Neural progenitor cell (in vitro differentiated cells): ENCODE results near the gene NT5DC3. TPM values are rescaled to one million over a fixed set of nuclear protein-coding genes. Genes with fewer than 3 reads are reported as not detected.

Experiments
- DNase-seq: peaks from one replicate; pipeline ENCODE4 v3.0.0-alpha.2; 2016; ENCODE audit warnings: low spot score
- H2AFZ ChIP-seq: fragments of 200-600 bp; sonication (generic); replicated peaks from 2 replicates; pipeline ENCODE4 v1.6.1; 2016; ENCODE audit warnings: antibody characterized with exemption
- H3F3A ChIP-seq: fragments of 200-600 bp; sonication (generic); 2 replicates; pipeline ENCODE4 v1.6.1; 2016; ENCODE audit warnings: antibody characterized with exemption, low read depth
- H3K27ac ChIP-seq: fragments of 200-600 bp; sonication (generic); 2 replicates; pipeline ENCODE4 v1.5.1; 2016; ENCODE audit warnings: mild to moderate bottlenecking
- H3K27me3 ChIP-seq: fragments of 200-600 bp; sonication (generic); 2 replicates; pipeline ENCODE4 v1.6.1; 2016; ENCODE audit warnings: mild to moderate bottlenecking, moderate library complexity
- H3K36me3 ChIP-seq: fragments of 200-600 bp; sonication (generic); 2 replicates; pipeline ENCODE4 v1.5.1; 2016
- H3K4me1 ChIP-seq: fragments of 200-600 bp; sonication (generic); 2 replicates; pipeline ENCODE4 v1.6.1; 2016; ENCODE audit warnings: mixed run types
- H3K4me2 ChIP-seq: fragments of 200-600 bp; sonication (generic); 2 replicates; pipeline ENCODE4 v1.6.1; 2016
- H3K4me3 ChIP-seq: fragments of 200-600 bp; sonication (generic); 2 replicates; pipeline ENCODE4 v1.5.1; 2016
- H3K79me2 ChIP-seq: fragments of 200-600 bp; sonication (generic); 2 replicates; pipeline ENCODE4 v1.6.1; 2016; ENCODE audit warnings: low read depth
- H3K9ac ChIP-seq: fragments of 200-600 bp; sonication (generic); 2 replicates; pipeline ENCODE4 v1.6.1; 2016
- H3K9me3 ChIP-seq: fragments of 200-600 bp; sonication (generic); 2 replicates; pipeline ENCODE4 v1.5.1; 2016; ENCODE audit warnings: low read depth
- H4K20me1 ChIP-seq: fragments of 200-600 bp; sonication (generic); 2 replicates; pipeline ENCODE4 v1.6.1; 2016; ENCODE audit warnings: low read depth
- H3K27ac Mint-ChIP-seq: 3 replicates; pipeline ENCODE4 v1.8.0; 2021; ENCODE audit warnings: mixed read lengths
- H3K27me3 Mint-ChIP-seq: 2 replicates; pipeline ENCODE4 v1.8.0; 2022; ENCODE audit warnings: low read depth, mild to moderate bottlenecking, inconsistent platforms, moderate library complexity, mixed read lengths; ENCODE audit not compliant: insufficient read depth
- H3K36me3 Mint-ChIP-seq: 3 replicates; pipeline ENCODE4 v1.8.0; 2021; ENCODE audit warnings: mixed read lengths
- H3K4me1 Mint-ChIP-seq: 3 replicates; pipeline ENCODE4 v1.8.0; 2021; ENCODE audit warnings: mixed read lengths
- H3K4me3 Mint-ChIP-seq: 3 replicates; pipeline ENCODE4 v1.8.0; 2021; ENCODE audit warnings: mild to moderate bottlenecking, moderate library complexity, mixed read lengths
- H3K9me3 Mint-ChIP-seq: 3 replicates; pipeline ENCODE4 v1.8.0; 2020; ENCODE audit warnings: mixed read lengths
- EZH2 ChIP-seq: fragments of 200-600 bp; sonication (generic); IDR thresholded peaks from 2 replicates; pipeline ENCODE4 v1.6.1; 2017; ENCODE audit warnings: antibody characterized with exemption, mild to moderate bottlenecking, moderate library complexity
- EZH2phosphoT487 ChIP-seq: fragments of 200-600 bp; sonication (generic); IDR thresholded peaks from 2 replicates; pipeline ENCODE4 v1.6.1; 2017; ENCODE audit warnings: antibody characterized with exemption
- total RNA-seq: library from RNA; depleted of rRNA; stranded (reverse); fragments of >200 nt; gene quantifications from 2 replicates; pipeline ENCODE4 v1.2.3, GENCODE V29; 2015; ENCODE audit warnings: low replicate concordance
- TF ChIP-seq, protein P1 (sequence below): fragments of 200-600 bp; sonication (generic); IDR thresholded peaks from 2 replicates; pipeline ENCODE4 v1.5.1; 2017; ENCODE audit warnings: antibody characterized with exemption, mild to moderate bottlenecking

The NT5DC3 gene
- total RNA-seq, 1 donor from 2014 or later: 3.1 TPM

GRCh38 chr12:103824845-103825244 is 16.2 kb downstream of the NT5DC3 start:
- TF ChIP-seq EZH2phosphoT487 (no peak), EZH2 (no peak)
- TF ChIP-seq, protein P1, sequence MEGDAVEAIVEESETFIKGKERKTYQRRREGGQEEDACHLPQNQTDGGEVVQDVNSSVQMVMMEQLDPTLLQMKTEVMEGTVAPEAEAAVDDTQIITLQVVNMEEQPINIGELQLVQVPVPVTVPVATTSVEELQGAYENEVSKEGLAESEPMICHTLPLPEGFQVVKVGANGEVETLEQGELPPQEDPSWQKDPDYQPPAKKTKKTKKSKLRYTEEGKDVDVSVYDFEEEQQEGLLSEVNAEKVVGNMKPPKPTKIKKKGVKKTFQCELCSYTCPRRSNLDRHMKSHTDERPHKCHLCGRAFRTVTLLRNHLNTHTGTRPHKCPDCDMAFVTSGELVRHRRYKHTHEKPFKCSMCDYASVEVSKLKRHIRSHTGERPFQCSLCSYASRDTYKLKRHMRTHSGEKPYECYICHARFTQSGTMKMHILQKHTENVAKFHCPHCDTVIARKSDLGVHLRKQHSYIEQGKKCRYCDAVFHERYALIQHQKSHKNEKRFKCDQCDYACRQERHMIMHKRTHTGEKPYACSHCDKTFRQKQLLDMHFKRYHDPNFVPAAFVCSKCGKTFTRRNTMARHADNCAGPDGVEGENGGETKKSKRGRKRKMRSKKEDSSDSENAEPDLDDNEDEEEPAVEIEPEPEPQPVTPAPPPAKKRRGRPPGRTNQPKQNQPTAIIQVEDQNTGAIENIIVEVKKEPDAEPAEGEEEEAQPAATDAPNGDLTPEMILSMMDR: no peak
- Histone ChIP-seq H4K20me1 (no peaks in the 10 kb centered on the region), H3K9me3 (no peaks in the 10 kb centered on the region), H3K4me2 (no peak overlapping the region), H3K36me3 (no peaks in the 10 kb centered on the region), H3F3A (no peaks in the 10 kb centered on the region), H3K79me2 (peaks cover 6% of the 10 kb centered on the region), H3K9ac (no peak overlapping the region), H2AFZ (no peak overlapping the region), H3K4me1 (no peaks in the 10 kb centered on the region), H3K27ac (no peak overlapping the region), H3K4me3 (no peak overlapping the region), H3K27me3 (no peaks in the 10 kb centered on the region)
- peaks cover 3% of the 10 kb centered on the region for H3K9me3 Mint-ChIP-seq
- H3K4me1 Mint-ChIP-seq: peaks cover 5% of the 10 kb centered on the region
- H3K27me3 Mint-ChIP-seq: no peaks in the 10 kb centered on the region
- no peak for DNase-seq
- H3K36me3 Mint-ChIP-seq: peaks cover 10% of the 10 kb centered on the region
- H3K4me3 Mint-ChIP-seq: no peak overlapping the region
- no peak overlapping the region for H3K27ac Mint-ChIP-seq

- Histone ChIP-seq H3K27ac (no peak overlapping the region), H3K9me3 (no peaks in the 10 kb centered on the region), H3K79me2 (peaks cover 6% of the 10 kb centered on the region), H3K27me3 (no peaks in the 10 kb centered on the region), H3F3A (no peaks in the 10 kb centered on the region), H3K4me1 (no peaks in the 10 kb centered on the region), H3K9ac (no peak overlapping the region), H2AFZ (no peak overlapping the region), H3K36me3 (no peaks in the 10 kb centered on the region), H3K4me3 (no peak overlapping the region), H3K4me2 (no peak overlapping the region), H4K20me1 (no peaks in the 10 kb centered on the region)
- H3K4me1 Mint-ChIP-seq: peaks cover 5% of the 10 kb centered on the region
- DNase-seq: no peak
- H3K27me3 Mint-ChIP-seq: no peaks in the 10 kb centered on the region
- no peak for TF ChIP-seq EZH2
- TF ChIP-seq, protein P1: no peak
- TF ChIP-seq EZH2phosphoT487: no peak
- H3K27ac Mint-ChIP-seq: no peak overlapping the region
- H3K36me3 Mint-ChIP-seq: peaks cover 10% of the 10 kb centered on the region
- peaks cover 3% of the 10 kb centered on the region for H3K9me3 Mint-ChIP-seq
- no peak overlapping the region for H3K4me3 Mint-ChIP-seq
Measured at GRCh38 chr12:103824290-103824689, 16.7 kb downstream of the NT5DC3 start.

- Mint-ChIP-seq H3K4me3 (no peak overlapping the region), H3K27me3 (no peaks in the 10 kb centered on the region), H3K9me3 (peaks cover 3% of the 10 kb centered on the region), H3K4me1 (peaks cover 5% of the 10 kb centered on the region), H3K27ac (no peak overlapping the region), H3K36me3 (peaks cover 10% of the 10 kb centered on the region)
- no peak overlapping the region for H2AFZ ChIP-seq
- no peak overlapping the region for H3K4me3 ChIP-seq
- TF ChIP-seq, protein P1: no peak
- TF ChIP-seq EZH2phosphoT487 (no peak), EZH2 (no peak)
- H3K27me3 ChIP-seq: no peaks in the 10 kb centered on the region
- H3K9me3 ChIP-seq: no peaks in the 10 kb centered on the region
- no peaks in the 10 kb centered on the region for H4K20me1 ChIP-seq
- no peak for DNase-seq
- H3K27ac ChIP-seq: no peak overlapping the region
- H3F3A ChIP-seq: no peaks in the 10 kb centered on the region
- H3K4me1 ChIP-seq: no peaks in the 10 kb centered on the region
- no peaks in the 10 kb centered on the region for H3K36me3 ChIP-seq
- no peak overlapping the region for H3K9ac ChIP-seq
- H3K79me2 ChIP-seq: peaks cover 6% of the 10 kb centered on the region
- no peak overlapping the region for H3K4me2 ChIP-seq
Measured at GRCh38 chr12:103823871-103824270, 17.2 kb downstream of the NT5DC3 start.

GRCh38 chr12:103821773-103822172 is 19.3 kb downstream of the NT5DC3 start:
- TF ChIP-seq EZH2phosphoT487: no peak
- TF ChIP-seq, protein P1: no peak
- TF ChIP-seq EZH2: no peak
- H3K9me3 Mint-ChIP-seq: peaks cover 3% of the 10 kb centered on the region
- peaks cover 5% of the 10 kb centered on the region for H3K4me1 Mint-ChIP-seq
- Histone ChIP-seq H3K4me2 (no peak overlapping the region), H3K9ac (no peak overlapping the region), H3K27me3 (no peaks in the 10 kb centered on the region), H3K27ac (no peak overlapping the region), H3K36me3 (no peaks in the 10 kb centered on the region), H3F3A (no peaks in the 10 kb centered on the region), H3K4me1 (no peaks in the 10 kb centered on the region), H2AFZ (no peak overlapping the region), H4K20me1 (no peaks in the 10 kb centered on the region), H3K79me2 (no peaks in the 10 kb centered on the region), H3K4me3 (no peak overlapping the region), H3K9me3 (no peaks in the 10 kb centered on the region)
- H3K36me3 Mint-ChIP-seq: peaks cover 10% of the 10 kb centered on the region
- DNase-seq: no peak
- no peaks in the 10 kb centered on the region for H3K27me3 Mint-ChIP-seq
- no peak overlapping the region for H3K4me3 Mint-ChIP-seq
- H3K27ac Mint-ChIP-seq: no peak overlapping the region
